Calu3 (cell line): Measurements from ENCODE around the gene ANKRD28. TPM values are rescaled to one million over a fixed set of nuclear protein-coding genes. Genes with fewer than 3 reads are reported as not detected.

Source experiments
- BruUV-seq: library from RNA; stranded (reverse); fragments of 400-500 nt; replicated peaks from 2 replicates; lab custom pipeline; 2021; lab: Mats Ljungman, UMichigan
- CTCF ChIA-PET: fragments of 300-600 bp; sonication (Branson Sonifier 250); formaldehyde crosslinking; loops from one replicate; lab custom pipeline; 2022; ENCODE audit warnings: antibody characterized with exemption; lab: Charles Lee
- DNase-seq: peaks from one replicate; pipeline ENCODE4 v3.0.0; 2022
- H3K27ac Mint-ChIP-seq: one replicate; pipeline ENCODE4 v1.8.0; 2022; ENCODE audit warnings: mixed read lengths; ENCODE audit not compliant: unreplicated experiment
- H3K27me3 Mint-ChIP-seq: one replicate; pipeline ENCODE4 v1.8.0; 2022; ENCODE audit warnings: mixed read lengths; ENCODE audit not compliant: unreplicated experiment
- H3K36me3 Mint-ChIP-seq: one replicate; pipeline ENCODE4 v1.8.0; 2022; ENCODE audit warnings: mild to moderate bottlenecking, moderate library complexity, mixed read lengths; ENCODE audit not compliant: insufficient read depth, unreplicated experiment
- H3K4me1 Mint-ChIP-seq: one replicate; pipeline ENCODE4 v1.8.0; 2022; ENCODE audit warnings: mild to moderate bottlenecking, low read depth, mixed read lengths; ENCODE audit not compliant: unreplicated experiment
- H3K4me3 Mint-ChIP-seq: one replicate; pipeline ENCODE4 v1.8.0; 2022; ENCODE audit warnings: mild to moderate bottlenecking, low read depth, moderate library complexity, mixed read lengths; ENCODE audit not compliant: unreplicated experiment
- H3K9me3 Mint-ChIP-seq: one replicate; pipeline ENCODE4 v1.8.0; 2022; ENCODE audit warnings: low read depth, mixed read lengths; ENCODE audit not compliant: unreplicated experiment
- CTCF ChIP-seq: fragments of 200-600 bp; IDR thresholded peaks from one replicate; pipeline ENCODE4 v1.8.0; 2022; ENCODE audit warnings: antibody characterized with exemption; ENCODE audit not compliant: unreplicated experiment
- intact Hi-C: fragments of 100-400 bp; cut with micrococcal nuclease; formaldehyde crosslinking; loops from one replicate; pipeline ENCODE4 v1.10.0; 2022; ENCODE audit not compliant: unreplicated experiment
- total RNA-seq: library from RNA; stranded (reverse); gene quantifications from 2 replicates; pipeline ENCODE4 v1.2.3, GENCODE V29; 2022

ANKRD28 gene
- total RNA-seq, 1 experiment from 2014 or later, result 57.7 TPM

GRCh38 chr3:15679306-15679705 is 118.5 kb downstream of the ANKRD28 start:
- H3K27ac Mint-ChIP-seq, result no peak overlapping the region
- no peaks in the 10 kb centered on the region for H3K4me1 Mint-ChIP-seq
- H3K36me3 Mint-ChIP-seq, result peaks cover under 1% of the 10 kb centered on the region
- no peaks in the 10 kb centered on the region for H3K27me3 Mint-ChIP-seq
- CTCF ChIA-PET, result no interaction called here
- TF ChIP-seq CTCF, result no peak
- intact Hi-C loops, result no loop called here
- no peaks in the 10 kb centered on the region for H3K9me3 Mint-ChIP-seq
- BruUV-seq, result no TSS peak
- no peak overlapping the region for H3K4me3 Mint-ChIP-seq
- no peak for DNase-seq

GRCh38 chr3:15676259-15676658 is 121.5 kb downstream of the ANKRD28 start:
- CTCF ChIA-PET, result no interaction called here
- TF ChIP-seq CTCF, result no peak
- Mint-ChIP-seq H3K4me1 (no peaks in the 10 kb centered on the region), H3K4me3 (no peak overlapping the region), H3K27ac (no peak overlapping the region), H3K27me3 (no peaks in the 10 kb centered on the region), H3K9me3 (no peaks in the 10 kb centered on the region), H3K36me3 (peaks cover 1% of the 10 kb centered on the region)
- no TSS peak for BruUV-seq
- intact Hi-C loops, result no loop called here
- DNase-seq, result no peak

- Mint-ChIP-seq H3K4me1 (no peaks in the 10 kb centered on the region), H3K27me3 (no peaks in the 10 kb centered on the region), H3K4me3 (no peak overlapping the region), H3K27ac (no peak overlapping the region), H3K9me3 (no peaks in the 10 kb centered on the region), H3K36me3 (peaks cover 11% of the 10 kb centered on the region)
- CTCF ChIA-PET, result no interaction called here
- DNase-seq, result no peak
- intact Hi-C loops, result no loop called here
- no peak for TF ChIP-seq CTCF
- no TSS peak for BruUV-seq
Observed at GRCh38 chr3:15673536-15673935, 124.2 kb downstream of the ANKRD28 start.

- H3K36me3 Mint-ChIP-seq, result peaks cover 11% of the 10 kb centered on the region
- CTCF ChIA-PET, result no interaction called here
- H3K9me3 Mint-ChIP-seq, result no peaks in the 10 kb centered on the region
- H3K4me1 Mint-ChIP-seq, result no peaks in the 10 kb centered on the region
- no peaks in the 10 kb centered on the region for H3K27me3 Mint-ChIP-seq
- H3K27ac Mint-ChIP-seq, result no peak overlapping the region
- intact Hi-C loops, result no loop called here
- DNase-seq, result no peak
- no TSS peak for BruUV-seq
- TF ChIP-seq CTCF, result no peak
- H3K4me3 Mint-ChIP-seq, result no peak overlapping the region
Observed at GRCh38 chr3:15667484-15667883, 130.3 kb downstream of the ANKRD28 start.

GRCh38 chr3:15666277-15666676 is 131.5 kb downstream of the ANKRD28 start:
- no peak for TF ChIP-seq CTCF
- no peak for DNase-seq
- H3K4me1 Mint-ChIP-seq, result no peaks in the 10 kb centered on the region
- no peak overlapping the region for H3K27ac Mint-ChIP-seq
- intact Hi-C loops, result no loop called here
- no peaks in the 10 kb centered on the region for H3K9me3 Mint-ChIP-seq
- H3K4me3 Mint-ChIP-seq, result no peak overlapping the region
- BruUV-seq, result no TSS peak
- H3K27me3 Mint-ChIP-seq, result no peaks in the 10 kb centered on the region
- CTCF ChIA-PET, result no interaction called here
- H3K36me3 Mint-ChIP-seq, result peaks cover 11% of the 10 kb centered on the region
